HAP-1 (cell line): Measurements from ENCODE around the gene CD2AP.

Experiments used
- DNase-seq, 2 experiments: peaks; one replicate each; pipeline ENCODE4 v3.0.0-alpha.2; 2016 to 2020; ENCODE audit warnings: low spot score in 2 of 2
- H3K27me3 ChIP-seq: fragments of 250-450 bp; sonication (Bioruptor Pico); 2 replicates; pipeline ENCODE4 v1.5.1; 2020; ENCODE audit warnings: low read depth, mild to moderate bottlenecking, moderate library complexity
- H3K36me3 ChIP-seq: fragments of 250-450 bp; sonication (Bioruptor Pico); replicated peaks from 2 replicates; pipeline ENCODE4 v1.5.1; 2020; ENCODE audit warnings: mild to moderate bottlenecking
- H3K4me1 ChIP-seq: fragments of 250-450 bp; sonication (Bioruptor Pico); 2 replicates; pipeline ENCODE4 v1.5.1; 2020; ENCODE audit warnings: mild to moderate bottlenecking
- H3K4me3 ChIP-seq: fragments of 250-450 bp; sonication (Bioruptor Pico); 2 replicates; pipeline ENCODE4 v1.5.1; 2020; ENCODE audit warnings: mild to moderate bottlenecking, moderate library complexity
- H3K9me3 ChIP-seq: fragments of 250-450 bp; sonication (Bioruptor Pico); 2 replicates; pipeline ENCODE4 v1.5.1; 2020; ENCODE audit warnings: mild to moderate bottlenecking, moderate library complexity
- in situ Hi-C: fragments of 300-500 bp; cut with MboI; formaldehyde crosslinking; loops from 3 replicates; pipeline ENCODE4 v1.14.3; 2020; ENCODE audit warnings: low sequenced_read_pairs, inconsistent platforms, mixed read lengths

The CD2AP gene

DNA sequence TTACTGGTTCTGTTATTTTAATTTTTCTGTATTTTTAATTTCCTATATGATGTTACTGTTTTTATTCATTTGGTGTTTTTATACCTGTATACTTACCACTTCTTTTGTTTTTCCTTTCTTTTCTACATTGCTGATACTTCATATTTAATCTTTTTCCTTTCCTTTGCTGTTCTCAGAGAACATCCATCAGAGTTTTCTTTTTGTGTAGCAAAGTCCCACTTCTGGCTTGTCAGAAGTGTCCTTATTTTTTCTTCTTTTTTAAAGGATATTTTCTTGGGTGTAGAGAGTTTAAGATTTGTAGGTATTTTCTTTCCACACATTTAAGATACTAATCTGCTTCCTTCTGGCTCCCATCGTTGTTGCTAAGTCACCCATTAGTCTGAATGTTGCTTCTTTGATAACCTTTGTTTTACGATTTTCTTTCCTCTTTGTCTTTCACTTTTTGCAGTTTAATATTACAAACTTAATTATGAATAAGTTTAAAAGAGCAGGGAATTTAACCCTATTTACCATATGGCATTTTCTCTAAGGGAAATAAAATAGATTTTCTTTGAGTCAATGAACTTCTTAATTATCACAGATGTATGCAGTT is 18.5 kb downstream of the CD2AP start:
- Histone ChIP-seq H3K4me3 (no peak overlapping the region), H3K4me1 (no peaks in the 10 kb centered on the region), H3K9me3 (no peaks in the 10 kb centered on the region), H3K36me3 (no peaks in the 10 kb centered on the region), H3K27me3 (no peaks in the 10 kb centered on the region)
- no peak for DNase-seq
- in situ Hi-C loops = no loop called here

DNA sequence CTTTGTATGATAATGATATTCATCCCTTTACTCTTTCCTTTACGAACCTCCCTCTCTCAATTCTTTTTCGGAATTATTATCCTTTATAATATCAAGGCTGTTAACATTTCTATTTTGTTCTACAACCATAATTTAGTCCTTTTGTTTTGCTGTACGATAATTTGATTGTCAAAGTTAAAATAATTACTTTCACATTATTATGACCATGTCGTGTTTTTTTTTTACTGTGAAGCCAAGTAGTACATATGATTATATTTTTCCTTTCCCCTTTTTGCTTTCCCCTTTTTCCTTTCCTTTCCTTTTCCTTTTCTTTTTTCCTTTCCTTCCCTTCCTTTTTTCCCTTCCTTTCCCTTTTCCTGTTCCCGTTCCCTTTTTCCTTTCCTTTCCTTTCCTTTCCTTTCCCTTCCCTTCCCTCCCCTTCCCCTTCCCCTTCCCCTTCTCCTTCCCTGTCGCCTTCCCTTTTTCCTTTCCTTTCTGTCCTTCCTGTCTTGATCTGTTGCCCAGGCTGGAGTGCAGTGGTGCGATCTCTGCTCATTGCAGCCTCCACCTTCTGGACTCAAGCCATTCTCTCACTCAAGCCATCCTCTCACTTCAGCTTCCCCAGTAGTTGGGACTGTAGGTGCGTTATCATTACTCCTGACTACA is 19.5 kb downstream of the CD2AP start:
- Histone ChIP-seq H3K9me3 (no peaks in the 10 kb centered on the region), H3K4me3 (no peak overlapping the region), H3K36me3 (no peaks in the 10 kb centered on the region), H3K27me3 (no peaks in the 10 kb centered on the region), H3K4me1 (no peaks in the 10 kb centered on the region)
- DNase-seq = no peak
- in situ Hi-C loops = no loop called here

DNA sequence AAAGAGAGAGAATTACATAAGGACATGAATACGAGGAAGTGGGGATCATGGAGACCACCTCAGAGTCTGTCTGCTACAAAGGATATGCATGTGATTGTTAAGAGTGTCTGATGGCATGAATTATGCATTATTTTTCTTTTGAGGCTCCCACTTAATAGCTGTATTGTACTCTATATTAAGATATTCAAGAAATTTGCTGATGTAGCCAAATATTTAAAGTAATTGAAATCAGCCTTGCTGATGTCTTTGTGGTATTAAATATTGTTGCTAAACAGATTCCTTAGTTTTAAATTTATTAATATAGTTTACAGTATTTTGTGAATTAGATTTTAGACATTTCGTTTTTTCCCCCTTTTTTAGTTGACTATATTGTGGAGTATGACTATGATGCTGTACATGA is 25.3 kb downstream of the CD2AP start:
- DNase-seq = no peak
- H3K4me3 ChIP-seq = no peak overlapping the region
- no peaks in the 10 kb centered on the region for H3K27me3 ChIP-seq
- in situ Hi-C loops = no loop called here
- peaks cover 7% of the 10 kb centered on the region for H3K36me3 ChIP-seq
- no peaks in the 10 kb centered on the region for H3K9me3 ChIP-seq
- no peaks in the 10 kb centered on the region for H3K4me1 ChIP-seq

DNA sequence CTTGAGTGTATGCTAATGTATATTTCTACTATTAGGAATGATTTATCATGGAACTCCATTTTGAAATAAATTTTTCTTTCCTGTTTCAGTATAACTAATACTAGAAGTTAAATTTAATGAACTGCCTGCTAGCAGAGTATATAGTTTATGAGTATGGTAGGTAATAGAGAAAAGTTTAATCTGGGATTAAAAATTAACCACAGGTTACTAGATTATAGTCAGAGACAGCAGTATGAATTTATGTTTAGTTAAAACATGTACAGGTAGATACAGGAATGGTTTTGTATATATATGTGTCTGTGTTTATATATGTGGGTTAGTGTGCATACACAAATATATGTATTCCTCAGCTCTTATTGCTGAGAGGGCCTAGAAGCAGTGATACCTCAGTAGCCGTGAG is 32.3 kb downstream of the CD2AP start:
- no peak for DNase-seq
- 0 out of 2 replicates have a peak, but pooled peaks cover 3% of the 10 kb centered on the region for H3K9me3 ChIP-seq
- H3K4me1 ChIP-seq = no peaks in the 10 kb centered on the region
- H3K27me3 ChIP-seq = no peaks in the 10 kb centered on the region
- in situ Hi-C loops = no loop called here
- peaks cover 7% of the 10 kb centered on the region for H3K36me3 ChIP-seq
- H3K4me3 ChIP-seq = no peak overlapping the region

DNA sequence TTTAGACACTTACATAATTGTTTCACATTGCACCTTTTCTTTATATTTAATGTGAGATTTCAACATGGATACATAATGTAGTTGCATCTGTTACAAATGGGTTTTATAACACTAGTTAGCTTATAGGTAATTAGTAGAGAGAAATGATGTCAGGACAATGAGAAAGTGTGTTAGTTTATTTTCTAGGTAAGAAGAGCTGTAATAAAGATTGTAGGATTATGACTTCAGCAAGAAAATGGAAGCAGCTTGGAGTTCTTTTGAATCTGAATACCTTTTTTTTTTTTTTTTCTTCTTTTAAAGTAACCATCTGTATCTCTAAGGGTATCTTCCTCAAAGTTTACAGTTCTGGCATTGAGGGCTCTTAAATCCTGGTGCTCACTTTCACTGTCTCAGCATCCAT is 35.3 kb downstream of the CD2AP start:
- H3K4me3 ChIP-seq = no peak overlapping the region
- H3K9me3 ChIP-seq = 0 out of 2 replicates have a peak, but pooled peaks cover 3% of the 10 kb centered on the region
- no peak for DNase-seq
- no peaks in the 10 kb centered on the region for H3K4me1 ChIP-seq
- H3K36me3 ChIP-seq = no peaks in the 10 kb centered on the region
- no peaks in the 10 kb centered on the region for H3K27me3 ChIP-seq
- in situ Hi-C loops = no loop called here

DNA sequence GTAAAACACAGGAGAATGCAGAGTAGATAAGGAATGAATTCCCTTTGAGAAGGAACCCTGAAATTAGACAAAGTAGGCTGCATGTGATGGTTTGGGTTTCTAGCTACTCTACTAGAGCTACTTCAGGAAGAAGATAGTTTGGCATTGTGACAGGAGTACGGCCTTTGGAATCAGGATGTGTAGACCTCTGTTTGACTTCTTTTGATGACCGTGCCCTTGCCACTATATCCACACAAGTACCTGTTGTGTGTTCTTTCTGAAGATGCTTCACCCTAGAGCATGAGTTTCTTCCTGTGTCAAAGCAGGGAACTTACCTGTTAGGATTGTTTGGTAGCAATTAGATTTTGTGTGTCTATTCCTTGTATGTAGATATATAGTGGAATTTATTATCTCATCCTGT is 41.7 kb downstream of the CD2AP start:
- H3K36me3 ChIP-seq = no peaks in the 10 kb centered on the region
- no peak for DNase-seq
- H3K27me3 ChIP-seq = no peaks in the 10 kb centered on the region
- no peaks in the 10 kb centered on the region for H3K4me1 ChIP-seq
- no peak overlapping the region for H3K4me3 ChIP-seq
- in situ Hi-C loops = no loop called here
- H3K9me3 ChIP-seq = no peaks in the 10 kb centered on the region

DNA sequence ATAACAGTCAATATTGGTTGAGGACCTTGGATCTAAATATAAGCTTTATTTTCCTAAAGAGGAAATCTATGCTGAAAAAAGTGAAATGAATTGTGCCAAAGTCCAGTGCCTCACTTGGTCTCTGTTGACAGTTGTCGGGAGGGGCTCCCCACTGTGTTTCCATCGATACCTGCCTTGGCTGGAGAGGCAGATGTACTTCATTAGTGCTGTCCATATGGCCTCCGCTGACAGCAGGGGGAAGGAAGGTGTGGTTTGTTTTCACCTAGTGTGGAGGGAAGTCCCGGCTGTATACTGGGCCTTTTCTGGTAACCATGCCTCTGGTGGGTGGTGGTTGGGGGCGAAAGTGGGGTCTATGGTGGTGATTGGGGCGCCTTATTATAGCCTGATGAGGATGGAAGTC is 42.7 kb downstream of the CD2AP start:
- in situ Hi-C loops = no loop called here
- Histone ChIP-seq H3K4me3 (no peak overlapping the region), H3K27me3 (no peaks in the 10 kb centered on the region), H3K36me3 (no peaks in the 10 kb centered on the region), H3K9me3 (no peaks in the 10 kb centered on the region), H3K4me1 (no peaks in the 10 kb centered on the region)
- DNase-seq = no peak

DNA sequence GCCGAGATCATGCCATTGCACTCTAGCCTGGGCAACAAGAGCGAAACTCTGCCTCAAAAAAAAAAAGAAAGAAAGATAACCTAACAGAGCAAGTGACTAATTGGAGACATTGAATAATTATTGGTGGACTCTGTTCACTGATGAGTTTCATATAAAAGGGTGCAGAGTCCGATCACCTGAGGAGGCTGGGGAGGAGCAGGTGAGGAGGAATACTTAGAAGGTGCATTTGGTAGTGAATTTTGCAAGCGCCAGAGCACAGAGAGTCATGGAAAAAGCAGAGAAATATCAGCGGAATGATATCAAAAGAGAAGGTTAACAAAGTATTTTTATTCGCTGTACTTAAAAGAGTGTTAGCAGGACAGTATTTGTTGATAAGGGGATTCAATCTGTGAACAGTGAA is 44.4 kb downstream of the CD2AP start:
- no peaks in the 10 kb centered on the region for H3K4me1 ChIP-seq
- H3K9me3 ChIP-seq = no peaks in the 10 kb centered on the region
- DNase-seq = no peak
- H3K27me3 ChIP-seq = no peaks in the 10 kb centered on the region
- H3K4me3 ChIP-seq = no peak overlapping the region
- in situ Hi-C loops = no loop called here
- no peaks in the 10 kb centered on the region for H3K36me3 ChIP-seq

DNA sequence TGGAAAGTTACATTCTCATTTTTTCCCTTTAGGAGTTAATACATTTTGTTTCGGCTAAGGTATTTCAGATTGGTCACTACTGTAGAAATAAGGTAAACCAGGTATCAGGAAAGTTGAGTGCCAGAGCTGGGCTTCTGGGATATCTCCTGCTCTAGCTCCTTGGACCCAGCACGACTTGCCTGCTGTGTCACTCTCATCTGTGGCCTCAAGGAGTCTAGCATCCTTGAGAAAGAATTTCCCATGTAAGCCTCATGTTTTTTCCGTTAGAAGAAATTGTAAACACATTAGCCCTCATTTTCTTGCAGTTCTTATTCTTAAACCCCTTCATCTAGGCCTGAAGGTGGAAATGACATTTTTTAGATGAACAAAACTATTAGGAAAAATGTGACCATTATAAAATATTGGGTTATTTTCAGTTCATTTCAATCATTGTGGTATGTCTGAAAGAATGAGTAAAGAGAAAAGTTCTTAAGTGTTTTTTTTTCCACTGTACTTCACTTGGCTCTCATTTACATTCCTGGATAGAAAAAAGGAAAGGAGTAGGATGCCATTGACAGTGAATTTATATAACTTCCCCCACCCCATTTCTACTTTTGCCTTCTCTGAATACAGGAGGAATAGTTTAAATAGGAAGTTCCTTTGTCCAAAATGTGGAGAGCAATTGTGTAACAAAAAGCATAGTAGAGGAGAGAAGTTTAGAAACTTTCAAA is 46.7 kb downstream of the CD2AP start:
- Histone ChIP-seq H3K27me3 (no peaks in the 10 kb centered on the region), H3K9me3 (no peaks in the 10 kb centered on the region), H3K36me3 (no peaks in the 10 kb centered on the region), H3K4me3 (no peak overlapping the region), H3K4me1 (no peaks in the 10 kb centered on the region)
- DNase-seq = no peak
- in situ Hi-C loops = no loop called here

DNA sequence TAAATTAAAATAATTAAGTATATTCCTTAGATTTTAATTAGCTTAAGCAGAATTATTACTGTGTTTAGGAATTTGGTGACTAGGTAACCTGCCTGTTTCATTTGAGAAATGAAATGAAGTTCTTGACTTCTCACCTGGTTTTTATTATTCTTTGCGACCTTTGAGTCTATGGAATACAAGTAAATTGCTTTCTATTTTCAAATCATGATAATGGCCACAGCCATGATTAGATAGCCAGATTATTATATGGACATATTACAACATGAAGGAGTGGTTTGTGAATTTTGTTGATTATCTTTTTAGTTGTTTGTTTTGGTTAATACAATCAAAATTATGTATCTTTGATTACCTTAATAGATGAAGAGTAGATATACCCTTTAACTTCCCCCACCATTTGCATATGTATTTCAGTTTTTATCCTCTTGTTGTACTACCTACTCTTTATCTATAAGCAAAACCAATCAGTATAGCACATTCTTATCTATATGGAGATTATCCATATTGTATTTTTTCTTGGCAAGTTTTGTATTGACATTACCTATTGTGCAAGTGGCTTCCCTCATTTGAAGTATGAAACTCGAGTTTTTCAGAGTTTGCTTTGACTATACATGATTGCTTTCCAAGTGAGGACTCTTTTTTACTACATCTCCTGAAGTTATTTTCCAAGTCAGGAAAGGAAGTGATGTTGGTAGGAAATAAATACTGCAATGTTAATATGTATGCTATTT is 47.9 kb downstream of the CD2AP start:
- H3K9me3 ChIP-seq = no peaks in the 10 kb centered on the region
- H3K27me3 ChIP-seq = no peaks in the 10 kb centered on the region
- H3K4me1 ChIP-seq = no peaks in the 10 kb centered on the region
- no peak overlapping the region for H3K4me3 ChIP-seq
- DNase-seq = no peak
- H3K36me3 ChIP-seq = no peaks in the 10 kb centered on the region
- in situ Hi-C loops = no loop called here

DNA sequence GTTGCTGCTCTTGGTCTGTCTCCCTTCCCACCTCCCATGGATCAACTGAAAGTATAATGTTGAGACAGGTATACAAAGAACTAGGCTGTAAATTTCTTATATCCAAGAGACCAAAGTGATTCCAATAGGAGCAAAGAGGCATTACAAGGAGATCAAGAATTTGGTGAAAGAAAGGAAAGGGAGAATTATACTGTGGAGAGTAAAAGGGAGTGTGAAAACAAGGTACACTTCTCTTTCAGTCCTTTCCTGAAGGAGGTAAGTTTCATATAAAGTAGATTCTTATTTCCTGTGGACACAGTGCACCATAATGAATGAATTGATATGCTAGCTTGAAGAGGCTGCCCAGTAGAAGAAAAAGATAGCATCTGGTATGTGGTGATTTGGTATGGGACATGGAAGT is 49.7 kb downstream of the CD2AP start:
- DNase-seq = no peak
- no peak overlapping the region for H3K4me3 ChIP-seq
- in situ Hi-C loops = no loop called here
- no peaks in the 10 kb centered on the region for H3K4me1 ChIP-seq
- H3K9me3 ChIP-seq = no peaks in the 10 kb centered on the region
- no peaks in the 10 kb centered on the region for H3K27me3 ChIP-seq
- no peaks in the 10 kb centered on the region for H3K36me3 ChIP-seq

DNA sequence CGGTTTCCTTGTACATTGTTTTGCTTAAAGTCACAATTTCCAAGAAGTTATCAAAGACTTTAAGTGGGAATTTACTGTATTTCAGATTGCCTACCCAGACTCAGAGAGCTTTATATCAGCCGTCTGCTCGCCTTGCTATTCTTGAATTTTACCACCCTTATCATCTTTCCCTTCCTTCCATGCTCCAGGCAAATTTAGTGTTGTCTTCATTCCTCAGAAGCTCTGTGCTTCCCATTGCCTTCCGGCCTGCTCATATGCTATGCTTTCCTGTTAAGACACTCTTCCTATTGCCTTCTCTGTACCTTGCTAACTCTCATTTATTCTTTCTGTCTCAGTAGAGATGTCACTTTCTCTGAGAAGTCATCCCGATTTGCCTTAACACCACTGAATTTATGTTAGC is 52.1 kb downstream of the CD2AP start:
- in situ Hi-C loops = no loop called here
- Histone ChIP-seq H3K36me3 (peaks cover 6% of the 10 kb centered on the region), H3K9me3 (no peaks in the 10 kb centered on the region), H3K4me1 (no peaks in the 10 kb centered on the region), H3K4me3 (no peak overlapping the region), H3K27me3 (no peaks in the 10 kb centered on the region)
- no peak for DNase-seq

DNA sequence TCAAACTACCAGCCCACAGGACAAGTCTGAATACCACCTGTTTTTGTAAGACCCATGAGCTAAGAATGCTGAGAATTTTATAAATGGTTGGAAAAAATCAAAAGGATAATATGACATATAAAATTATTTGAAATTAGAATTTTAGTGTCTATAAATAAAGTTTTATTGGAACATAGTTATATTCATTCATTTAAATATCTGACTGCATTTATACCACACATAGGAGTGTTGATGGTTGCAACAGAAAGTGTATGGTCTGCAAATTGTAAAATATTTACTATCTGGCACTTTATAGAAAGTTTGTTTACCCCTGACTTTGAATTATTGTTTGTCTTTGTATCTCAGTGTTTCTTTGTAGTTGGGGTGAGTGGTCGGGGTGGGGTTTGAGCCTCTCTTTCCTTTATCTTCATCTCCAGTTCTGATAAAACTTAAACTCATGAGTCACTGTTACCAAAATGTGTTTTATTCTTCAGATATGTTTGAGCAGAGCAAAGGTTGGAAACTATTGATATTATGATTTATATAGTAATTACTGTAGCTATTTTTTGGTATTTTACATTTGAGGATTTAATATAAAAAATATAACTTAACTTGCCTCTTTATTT is 55.5 kb downstream of the CD2AP start:
- no peak for DNase-seq
- H3K4me3 ChIP-seq = no peak overlapping the region
- H3K36me3 ChIP-seq = peaks cover 6% of the 10 kb centered on the region
- no peaks in the 10 kb centered on the region for H3K27me3 ChIP-seq
- in situ Hi-C loops = no loop called here
- H3K4me1 ChIP-seq = peaks cover 3% of the 10 kb centered on the region; the same call in 1 of the 2 replicates
- no peaks in the 10 kb centered on the region for H3K9me3 ChIP-seq

DNA sequence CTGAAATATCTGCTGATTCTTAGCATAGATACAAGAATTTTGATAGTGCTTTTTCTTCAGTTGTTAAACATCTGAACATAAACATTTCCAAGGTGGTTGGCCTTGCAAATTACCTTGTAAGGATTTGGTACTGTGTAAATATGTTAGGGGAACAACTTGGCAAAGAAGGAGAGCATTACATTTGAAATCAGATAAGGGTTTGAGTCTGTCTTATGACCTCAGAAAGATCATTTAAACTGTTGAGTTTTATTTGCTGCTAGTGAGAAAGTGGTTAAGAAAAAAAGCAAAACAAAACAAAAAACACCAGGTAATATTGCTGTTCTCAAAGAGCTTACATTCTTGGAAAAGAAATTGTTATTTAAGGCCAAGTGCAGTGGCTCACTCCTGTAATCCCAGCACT is 56.5 kb downstream of the CD2AP start:
- no peaks in the 10 kb centered on the region for H3K27me3 ChIP-seq
- no peak for DNase-seq
- peaks cover 6% of the 10 kb centered on the region for H3K36me3 ChIP-seq
- no peaks in the 10 kb centered on the region for H3K9me3 ChIP-seq
- in situ Hi-C loops = no loop called here
- H3K4me1 ChIP-seq = peaks cover 3% of the 10 kb centered on the region; the same call in 1 of the 2 replicates
- no peak overlapping the region for H3K4me3 ChIP-seq
